Renal cortical epithelial cell (primary cell): ENCODE results near the gene DNHD1. TPM values are rescaled to one million over a fixed set of nuclear protein-coding genes. Genes with fewer than 3 reads are reported as not detected.
A peak's percentile ranks its signal among the peaks of the same experiment; 100 is the strongest.

Source experiments
- DNase-seq: peaks from one replicate; pipeline ENCODE4 v3.0.0-alpha.2; 2011; ENCODE audit warnings: low read depth
- total RNA-seq: library from RNA; depleted of rRNA; stranded (reverse); fragments of >200 nt; gene quantifications from 2 replicates; pipeline ENCODE4 v1.2.3, GENCODE V29; 2014

The DNHD1 gene
- total RNA-seq, 1 donor from 2014 or later = 2.5 TPM

DNA sequence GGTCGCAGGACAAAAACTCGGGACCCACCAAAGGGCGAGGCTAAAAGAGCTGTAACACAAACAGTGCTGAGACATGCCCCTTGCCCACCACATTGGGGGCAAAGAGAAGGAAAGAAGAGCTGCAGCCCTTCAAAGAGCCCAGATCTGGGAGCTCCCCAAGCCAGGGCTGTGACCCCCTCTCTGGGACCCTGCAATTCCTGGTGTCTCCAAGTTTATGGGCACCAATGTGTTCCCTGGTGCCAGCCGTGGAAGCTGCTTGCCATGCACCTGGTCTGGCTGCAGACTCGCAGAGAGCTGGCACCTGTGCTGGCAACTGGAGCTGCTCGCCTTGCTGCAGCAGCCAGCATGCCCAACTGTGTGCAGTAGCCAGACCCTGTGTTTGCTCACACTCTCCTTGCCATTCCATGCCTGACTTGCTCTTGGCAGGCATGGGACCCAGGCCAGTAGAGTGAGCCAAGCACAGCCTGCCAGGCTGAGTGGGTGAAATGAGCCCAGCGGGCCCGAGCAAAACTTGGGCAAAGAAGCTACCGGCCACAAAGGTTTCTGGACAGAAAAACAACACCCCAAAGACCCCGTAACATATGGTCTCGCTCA, 90.4 kb downstream of the DNHD1 start:
- no peak for DNase-seq

DNA sequence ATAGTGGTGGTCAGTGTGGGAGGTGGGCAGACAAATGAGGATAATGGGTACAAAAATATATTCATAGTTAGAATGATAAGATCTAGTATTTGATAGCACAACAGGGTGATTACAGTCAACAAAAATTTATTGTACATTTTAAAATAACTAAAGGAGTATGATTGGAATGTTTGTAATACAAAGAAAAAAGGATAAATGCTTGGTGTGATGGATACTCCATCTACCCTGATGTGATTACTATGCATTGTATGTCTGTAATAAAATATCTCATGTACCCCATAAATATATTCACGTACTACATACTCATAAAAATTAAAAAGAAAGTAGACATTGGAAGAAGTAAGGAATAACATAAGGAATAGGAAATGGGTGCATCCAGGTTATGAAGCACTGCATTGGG, 90.9 kb downstream of the DNHD1 start:
- no peak for DNase-seq

DNA sequence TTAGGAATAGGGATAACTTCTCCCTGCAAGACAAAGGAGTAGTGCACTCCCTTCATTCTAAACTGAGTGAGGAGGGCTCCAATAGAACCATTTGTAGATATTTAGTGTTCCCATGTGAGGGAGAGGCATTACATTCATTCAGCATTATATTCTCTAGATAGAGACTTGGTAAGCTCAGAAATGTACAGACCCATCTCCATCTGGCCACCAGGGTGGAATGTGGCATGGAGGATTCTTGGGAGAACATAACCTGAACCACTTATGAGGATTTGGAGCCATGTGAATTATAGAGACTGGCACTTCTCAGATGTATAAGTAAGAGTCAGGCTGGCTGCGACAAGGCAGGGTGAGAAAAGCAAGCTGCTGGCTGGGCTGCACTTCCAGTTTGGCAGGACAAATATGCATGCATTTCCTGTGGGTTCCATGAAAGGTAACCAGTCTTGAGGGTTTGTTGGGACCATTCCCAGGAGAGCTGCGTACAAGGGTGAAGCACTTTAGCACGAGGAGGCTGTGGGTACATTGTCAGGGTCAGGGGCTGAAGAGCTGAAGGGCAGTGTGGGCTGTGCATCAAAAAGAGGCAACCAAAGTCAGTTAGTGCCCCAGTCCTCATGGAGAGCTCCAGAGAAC, 97.2 kb downstream of the DNHD1 start:
- DNase-seq = no peak

DNA sequence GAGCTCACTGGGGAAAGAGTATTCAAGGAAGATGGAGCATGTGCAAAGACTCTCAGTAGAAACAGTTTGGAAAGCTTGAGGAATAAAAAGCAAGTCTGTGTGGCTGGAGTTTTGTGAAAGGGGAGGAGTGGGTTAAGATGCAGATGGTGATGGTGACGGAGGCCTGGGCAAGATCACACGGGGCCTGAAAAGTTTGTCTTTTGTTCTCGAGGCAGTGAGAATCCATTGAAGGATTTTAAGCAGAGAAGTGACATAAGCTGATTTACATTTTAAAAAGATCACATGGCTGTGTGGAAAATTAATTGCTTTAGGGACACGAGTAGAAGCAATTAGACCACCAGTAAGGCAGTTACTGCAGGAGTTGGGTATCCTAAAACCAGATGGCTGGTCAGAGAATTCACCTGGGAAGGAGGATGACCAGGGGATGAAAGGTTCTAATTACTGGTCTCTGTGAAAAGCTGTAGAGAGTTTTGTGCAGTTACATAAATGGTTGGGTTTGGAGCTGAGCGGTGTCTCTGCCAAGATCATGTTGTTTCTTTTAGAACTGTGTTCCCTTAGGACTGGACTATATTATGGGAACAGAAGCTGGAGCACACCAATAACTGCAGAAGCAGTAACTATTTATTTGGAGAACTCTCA, 99.3 kb downstream of the DNHD1 start:
- no peak for DNase-seq

DNA sequence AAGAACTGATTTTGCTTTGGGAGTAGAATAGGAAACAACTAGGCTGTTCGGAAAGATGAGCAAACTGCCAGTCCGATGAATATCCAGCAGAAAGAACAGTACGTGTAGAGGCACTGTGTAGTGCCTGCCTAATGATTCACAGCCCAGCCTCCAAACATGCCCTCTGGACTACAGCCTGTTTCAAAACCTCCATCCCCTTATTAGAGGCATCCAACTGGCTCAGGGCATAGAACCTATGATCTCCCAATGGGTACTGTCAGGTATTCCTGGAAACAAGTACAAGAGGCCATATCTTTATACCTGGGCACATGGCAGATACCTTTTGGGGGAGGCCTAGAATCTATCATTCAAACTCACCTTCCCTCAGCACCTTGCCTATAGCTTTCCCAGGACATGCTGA, 101.5 kb downstream of the DNHD1 start:
- no peak for DNase-seq

DNA sequence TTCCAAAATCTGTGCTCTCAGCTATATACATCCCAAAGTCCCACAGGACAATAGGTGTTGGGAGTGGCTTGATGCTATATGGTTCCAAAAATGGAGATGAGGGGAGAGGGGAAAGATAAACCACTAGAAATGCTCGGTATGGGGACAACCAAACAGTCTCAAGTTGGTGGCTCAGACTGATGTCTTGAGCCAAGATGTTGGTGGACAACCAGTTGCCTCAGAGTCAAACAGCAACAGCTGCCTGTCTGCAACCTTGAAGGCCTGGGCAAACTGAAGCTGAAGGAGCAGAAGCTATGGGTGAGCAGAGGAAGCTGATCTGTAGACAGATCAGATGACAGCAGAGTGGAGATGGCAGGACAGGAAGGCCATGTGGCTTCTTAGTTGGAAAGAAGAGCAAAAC, 102.4 kb downstream of the DNHD1 start:
- DNase-seq = no peak

DNA sequence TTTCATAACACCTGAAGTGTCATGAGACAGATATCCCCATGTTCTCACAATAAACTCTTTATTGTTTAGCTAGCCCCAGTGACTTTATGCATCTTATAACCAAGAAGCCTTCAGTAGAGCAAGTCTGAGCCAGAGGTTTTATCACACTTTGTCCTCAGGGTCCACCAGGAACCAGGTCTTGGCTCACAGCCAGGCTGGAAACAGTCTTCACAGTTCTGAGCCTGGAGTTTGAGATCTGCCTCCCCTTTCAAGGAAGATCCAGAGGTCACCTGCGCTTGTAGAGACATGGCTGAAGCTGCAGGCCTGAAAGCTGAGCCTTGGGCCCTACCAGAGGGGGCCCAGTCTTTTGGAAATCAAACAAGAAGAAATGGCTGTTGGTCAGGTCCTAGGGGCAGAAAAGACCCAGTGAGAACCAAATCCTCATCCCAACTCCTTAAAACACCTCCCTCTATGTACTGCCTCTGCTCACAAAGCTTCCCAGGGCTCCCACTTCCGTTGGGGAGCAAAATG, 102.9 kb downstream of the DNHD1 start:
- no peak for DNase-seq

DNA sequence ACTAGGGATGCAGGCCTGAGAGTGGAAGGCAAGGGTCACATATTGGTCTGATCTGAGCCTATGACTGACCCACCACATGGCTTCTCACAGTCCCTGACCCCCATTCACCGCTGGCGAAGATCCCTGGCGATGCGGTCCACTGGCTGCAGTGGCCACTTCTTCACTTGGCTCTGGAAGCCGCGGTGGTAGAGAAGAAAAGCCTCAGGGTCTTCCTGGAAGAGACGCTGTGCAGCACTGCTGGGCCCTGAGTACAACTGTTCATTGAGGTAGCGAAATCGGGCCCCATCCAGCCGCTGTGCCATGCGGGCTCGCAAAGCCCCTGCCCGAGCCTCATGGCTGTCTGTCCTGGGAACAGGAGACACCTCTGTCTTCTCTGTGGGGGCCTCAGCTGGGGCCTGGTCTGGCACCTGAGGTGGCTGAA, 104.0 kb downstream of the DNHD1 start:
- DNase-seq = no peak

DNA sequence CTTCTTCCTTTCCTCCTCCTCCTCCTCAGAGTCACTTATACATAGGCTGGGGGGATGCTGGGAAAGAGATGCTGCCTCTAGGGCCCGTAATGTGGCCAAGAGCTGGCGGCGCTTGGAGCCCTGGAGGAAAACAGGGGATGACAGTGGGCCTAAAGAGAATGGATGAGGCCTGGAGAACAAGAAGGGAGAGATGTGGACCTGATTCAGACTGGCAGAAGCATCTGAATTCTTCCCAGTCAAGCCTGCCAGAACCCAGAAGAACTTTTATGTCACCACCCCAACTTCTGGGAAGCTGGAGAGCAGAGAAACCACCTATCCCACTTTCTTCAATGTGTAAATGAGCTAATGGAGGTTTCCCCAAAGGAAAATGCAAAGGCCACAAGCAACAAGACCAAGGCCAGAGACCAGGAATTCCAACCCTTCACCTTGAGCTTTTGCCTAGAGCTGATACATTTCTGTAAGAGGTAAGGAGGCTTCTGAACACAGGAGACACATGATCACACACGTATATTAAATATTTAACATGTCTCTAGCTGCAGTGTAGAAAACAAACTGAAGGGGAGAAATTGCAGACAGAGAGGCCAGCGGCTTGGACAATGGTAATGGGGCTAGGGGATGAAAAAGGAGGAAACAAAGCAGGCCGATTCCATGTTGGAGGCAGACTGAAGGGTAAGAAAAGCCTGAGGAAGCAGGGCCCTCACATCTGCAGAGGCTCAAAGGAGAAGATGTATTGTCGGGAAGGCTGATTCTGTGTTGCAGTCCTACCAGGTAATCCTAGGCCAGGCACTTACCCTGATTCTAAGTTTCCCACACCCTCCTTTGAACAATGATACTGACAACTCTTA, 105.2 kb downstream of the DNHD1 start:
- no peak for DNase-seq

DNA sequence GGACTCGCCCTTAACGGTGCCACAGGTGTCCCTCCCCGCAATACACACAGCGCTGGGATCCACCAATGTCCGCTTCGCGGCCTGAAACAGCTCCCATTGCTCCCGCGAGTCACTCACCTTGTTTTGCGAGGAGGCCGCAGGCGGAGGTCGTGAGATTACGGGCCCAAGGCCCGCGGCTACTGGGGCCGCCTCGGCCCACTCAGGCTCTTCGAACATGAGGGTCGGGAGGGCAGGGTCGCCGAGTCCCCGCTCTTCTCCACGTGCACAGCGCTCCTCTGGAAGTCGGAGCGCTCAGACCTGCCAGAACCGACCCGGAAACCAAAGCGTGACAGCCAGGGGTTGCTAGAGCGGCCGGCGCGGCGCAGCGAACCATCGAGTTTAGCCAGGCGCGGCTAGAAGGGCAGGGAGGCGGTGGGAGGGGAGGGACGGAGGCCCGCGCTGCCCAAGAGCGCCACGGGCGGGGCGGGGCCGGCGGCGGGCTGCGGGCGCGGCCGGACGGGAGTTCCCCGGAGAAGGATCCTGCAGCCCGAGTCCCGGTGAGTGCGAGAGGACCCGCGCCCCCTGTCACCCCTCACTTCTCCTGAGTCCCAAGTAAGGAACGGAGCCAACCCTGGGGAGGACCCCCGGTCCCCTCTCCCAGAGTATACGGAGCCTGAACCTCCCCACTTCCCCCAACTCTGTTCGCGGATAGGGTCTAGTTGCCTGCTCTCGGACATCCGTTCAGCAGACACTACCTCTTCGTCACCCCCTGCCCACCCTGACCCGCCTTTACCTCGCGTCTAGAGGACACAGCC, 106.4 kb downstream of the DNHD1 start, which contains the start of the genes ILK and RRP8:
Gene ILK, plus strand, starts transcription at position 488 of the 794 bp plus-strand sequence. CDS start 498 bp downstream, outside the sequence.
Gene RRP8, minus strand, starts transcription at position 330 of the 794 bp plus-strand sequence. Its CDS starts 114 bp downstream, at position 216.
- peak; percentile 65 for DNase-seq

DNA sequence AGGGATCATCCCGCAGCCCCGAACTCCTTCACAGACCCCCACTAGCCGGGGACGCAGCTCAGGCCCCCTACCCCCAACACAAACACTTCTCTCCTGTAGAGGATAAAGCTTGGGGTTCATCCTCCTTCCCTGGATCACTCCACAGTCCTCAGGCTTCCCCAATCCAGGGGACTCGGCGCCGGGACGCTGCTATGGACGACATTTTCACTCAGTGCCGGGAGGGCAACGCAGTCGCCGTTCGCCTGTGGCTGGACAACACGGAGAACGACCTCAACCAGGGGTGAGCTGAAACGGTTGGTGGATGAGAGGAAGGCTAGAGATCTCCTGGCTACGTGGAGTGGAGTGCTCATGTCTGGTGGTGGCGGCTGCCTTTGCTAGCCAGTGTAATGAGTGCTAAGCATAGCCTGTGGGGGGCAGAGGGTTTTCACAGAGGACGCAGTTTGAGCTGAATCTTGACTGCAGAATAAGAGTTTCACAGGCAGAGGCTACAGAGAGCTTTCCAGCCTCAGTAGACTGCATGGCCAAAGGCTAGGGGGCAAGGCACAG, 107.1 kb downstream of the DNHD1 start:
- DNase-seq = peak; percentile 60

DNA sequence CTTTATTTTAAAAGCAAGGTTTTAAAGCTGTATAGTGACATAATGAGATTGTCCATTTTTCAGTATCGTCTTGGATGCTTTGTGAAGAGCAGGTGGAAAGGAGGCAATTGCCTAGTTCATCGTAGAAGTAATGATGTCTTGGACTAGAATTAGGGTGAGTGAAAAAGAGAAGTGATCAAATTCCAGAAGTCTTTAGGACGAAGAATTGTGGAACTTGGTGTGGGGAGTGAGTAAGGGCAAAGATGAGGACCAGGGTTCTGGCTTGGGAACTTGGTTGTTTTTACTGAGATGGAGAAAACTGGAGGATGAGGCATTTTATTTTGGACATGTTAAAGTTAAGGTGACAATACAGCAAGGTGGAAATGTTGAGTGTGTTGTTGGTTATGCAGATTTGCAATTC, 107.7 kb downstream of the DNHD1 start:
- DNase-seq = no peak

DNA sequence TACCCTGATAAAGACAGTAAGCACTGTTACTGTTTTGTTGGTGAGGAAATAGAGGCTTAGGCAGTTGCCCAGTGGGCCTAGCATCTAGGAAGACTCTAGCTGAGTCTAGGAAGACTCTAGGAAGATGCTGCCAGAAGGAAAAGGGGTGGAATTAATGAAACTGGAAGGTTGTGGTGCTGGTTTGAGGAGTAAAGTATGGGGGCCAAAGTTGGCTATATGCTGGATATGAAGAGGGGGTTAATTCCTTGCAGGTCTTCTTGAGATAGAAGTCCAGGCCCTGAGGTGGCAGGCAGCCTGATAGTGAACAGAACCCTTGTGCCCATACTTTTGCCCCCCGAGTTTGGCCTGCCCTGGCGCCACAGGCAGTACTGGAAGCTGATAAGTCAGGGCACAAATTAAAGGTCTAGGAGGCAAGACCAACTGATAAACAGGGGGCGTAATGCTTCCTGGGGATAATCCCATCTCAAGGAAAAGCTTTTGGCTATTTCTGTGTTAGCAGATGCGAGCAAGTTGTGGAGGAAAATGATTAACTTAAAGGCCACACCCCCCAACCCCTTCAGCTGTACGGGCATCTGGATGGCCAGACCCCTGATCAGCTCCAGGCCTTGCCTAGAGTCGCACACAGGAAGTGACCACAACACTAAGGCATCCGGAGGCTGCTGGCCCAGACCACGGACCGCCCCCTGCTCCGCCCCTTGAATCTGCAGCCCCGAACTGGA, 109.5 kb downstream of the DNHD1 start:
- DNase-seq = peak; percentile 97

DNA sequence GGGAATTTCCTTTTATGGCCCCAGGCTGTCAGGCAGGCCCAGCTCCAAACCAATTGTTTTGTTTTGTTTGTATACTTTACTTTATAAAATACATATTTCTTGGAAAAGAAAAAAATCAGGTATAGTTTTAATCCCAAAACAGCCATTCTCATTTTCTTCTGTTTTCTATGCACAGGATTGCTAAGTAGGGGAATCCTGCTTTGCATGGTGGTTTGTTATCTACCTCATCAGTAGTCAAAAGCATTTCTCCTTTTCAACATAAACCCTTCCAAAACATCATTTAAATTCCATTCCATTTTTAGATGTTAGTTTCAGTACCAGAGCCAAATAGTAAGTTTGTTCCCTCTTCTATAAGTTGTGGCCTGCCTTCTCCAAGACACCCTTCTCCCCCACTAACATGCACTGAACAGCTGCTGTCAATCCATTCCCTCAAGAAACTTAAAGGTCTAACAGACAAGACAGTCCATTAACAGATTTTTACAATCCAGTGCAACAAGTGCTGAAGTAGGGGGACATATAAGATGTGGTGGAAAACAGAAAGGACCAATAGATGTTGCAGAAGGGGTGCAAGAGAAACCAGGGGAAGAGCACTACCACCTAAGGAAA, 110.2 kb downstream of the DNHD1 start:
- no peak for DNase-seq

DNA sequence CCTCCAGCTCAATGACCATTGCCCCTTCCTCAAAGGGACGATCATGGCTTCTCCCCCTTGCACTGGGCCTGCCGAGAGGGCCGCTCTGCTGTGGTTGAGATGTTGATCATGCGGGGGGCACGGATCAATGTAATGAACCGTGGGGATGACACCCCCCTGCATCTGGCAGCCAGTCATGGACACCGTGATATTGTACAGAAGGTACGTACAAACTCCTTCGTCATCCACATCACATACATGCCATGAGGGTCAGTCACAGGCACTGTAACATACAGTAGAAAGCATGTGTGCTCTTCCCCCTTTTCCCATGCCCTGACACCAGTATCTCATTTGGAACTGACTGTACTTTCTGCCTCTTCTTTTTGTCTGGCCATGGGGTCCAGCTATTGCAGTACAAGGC, 110.9 kb downstream of the DNHD1 start:
- no peak for DNase-seq

DNA sequence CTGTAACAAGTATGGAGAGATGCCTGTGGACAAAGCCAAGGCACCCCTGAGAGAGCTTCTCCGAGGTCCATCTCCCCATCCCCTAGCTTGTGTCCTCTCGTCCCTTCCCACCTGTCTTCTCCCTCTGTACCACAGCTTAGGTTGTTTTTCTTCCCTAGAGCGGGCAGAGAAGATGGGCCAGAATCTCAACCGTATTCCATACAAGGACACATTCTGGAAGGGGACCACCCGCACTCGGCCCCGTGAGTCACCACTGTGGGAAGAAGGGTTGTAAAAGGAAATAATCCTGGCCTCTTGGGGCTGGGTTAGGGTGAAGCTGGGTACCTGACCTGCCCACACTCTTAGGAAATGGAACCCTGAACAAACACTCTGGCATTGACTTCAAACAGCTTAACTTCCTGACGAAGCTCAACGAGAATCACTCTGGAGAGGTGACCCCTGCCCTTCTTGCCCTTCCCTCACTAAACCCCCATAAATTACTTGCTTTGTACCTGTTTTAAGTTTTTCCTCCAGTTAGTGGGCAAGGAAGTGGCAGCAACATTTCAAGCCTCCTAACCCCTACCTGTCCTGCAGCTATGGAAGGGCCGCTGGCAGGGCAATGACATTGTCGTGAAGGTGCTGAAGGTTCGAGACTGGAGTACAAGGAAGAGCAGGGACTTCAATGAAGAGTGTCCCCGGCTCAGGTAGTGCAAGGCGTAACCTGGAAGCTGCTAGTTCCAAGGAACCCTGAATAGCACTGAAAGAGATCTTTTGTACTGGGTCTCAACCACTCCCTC, 111.8 kb downstream of the DNHD1 start:
- DNase-seq = no peak

DNA sequence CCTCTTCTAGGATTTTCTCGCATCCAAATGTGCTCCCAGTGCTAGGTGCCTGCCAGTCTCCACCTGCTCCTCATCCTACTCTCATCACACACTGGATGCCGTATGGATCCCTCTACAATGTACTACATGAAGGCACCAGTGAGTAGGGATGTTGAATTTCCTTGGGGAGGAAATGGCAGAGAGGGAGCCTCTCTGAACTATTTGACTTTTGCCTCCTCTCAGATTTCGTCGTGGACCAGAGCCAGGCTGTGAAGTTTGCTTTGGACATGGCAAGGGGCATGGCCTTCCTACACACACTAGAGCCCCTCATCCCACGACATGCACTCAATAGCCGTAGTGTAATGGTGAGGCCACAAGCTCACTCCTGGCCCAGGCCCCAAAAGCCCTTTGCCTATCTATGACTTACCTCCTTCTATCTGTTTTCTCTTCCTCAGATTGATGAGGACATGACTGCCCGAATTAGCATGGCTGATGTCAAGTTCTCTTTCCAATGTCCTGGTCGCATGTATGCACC, 112.5 kb downstream of the DNHD1 start:
- DNase-seq = no peak

DNA sequence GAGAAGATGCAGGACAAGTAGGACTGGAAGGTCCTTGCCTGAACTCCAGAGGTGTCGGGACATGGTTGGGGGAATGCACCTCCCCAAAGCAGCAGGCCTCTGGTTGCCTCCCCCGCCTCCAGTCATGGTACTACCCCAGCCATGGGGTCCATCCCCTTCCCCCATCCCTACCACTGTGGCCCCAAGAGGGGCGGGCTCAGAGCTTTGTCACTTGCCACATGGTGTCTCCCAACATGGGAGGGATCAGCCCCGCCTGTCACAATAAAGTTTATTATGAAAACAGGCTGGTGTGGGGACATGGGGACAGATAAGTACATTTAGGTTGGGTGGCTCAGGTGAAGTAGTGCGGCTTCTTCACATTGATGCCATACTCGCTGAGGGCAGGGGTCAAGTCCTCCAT, 113.5 kb downstream of the DNHD1 start:
- DNase-seq = no peak
